Panc1 (cell line): ENCODE data around the gene ZBED1.

Experiments used
- TCF7L2 ChIP-seq: IDR thresholded peaks from 2 replicates; pipeline ENCODE4 v1.6.1; 2011; ENCODE audit warnings: mild to moderate bottlenecking, low read depth, low read length, inconsistent platforms
- TF ChIP-seq, protein P1 (sequence below): fragments of 450-650 bp; IDR thresholded peaks from 2 replicates; pipeline ENCODE4 v1.5.1; 2017; ENCODE audit warnings: mild to moderate bottlenecking

DNA sequence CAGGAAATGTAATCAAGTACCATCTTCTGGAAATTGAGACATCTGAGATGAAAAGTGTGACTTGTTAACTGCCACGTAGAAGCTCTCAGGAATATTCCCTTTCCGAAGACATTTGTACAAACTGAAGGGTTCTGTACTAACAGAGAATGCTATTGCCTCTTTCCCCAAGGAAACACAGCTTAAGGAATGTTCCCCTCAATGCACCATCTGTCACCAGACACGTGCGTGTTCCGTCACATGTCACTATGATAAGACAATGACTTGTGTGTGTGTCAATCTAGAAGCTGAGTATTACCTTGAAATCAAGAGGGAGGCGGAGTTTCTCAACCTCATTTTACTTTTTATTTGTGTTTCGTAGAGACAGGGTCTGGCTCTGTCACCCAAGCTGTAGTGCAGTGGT lies 58.1 kb downstream of the ZBED1 start:
- TF ChIP-seq, protein P1, sequence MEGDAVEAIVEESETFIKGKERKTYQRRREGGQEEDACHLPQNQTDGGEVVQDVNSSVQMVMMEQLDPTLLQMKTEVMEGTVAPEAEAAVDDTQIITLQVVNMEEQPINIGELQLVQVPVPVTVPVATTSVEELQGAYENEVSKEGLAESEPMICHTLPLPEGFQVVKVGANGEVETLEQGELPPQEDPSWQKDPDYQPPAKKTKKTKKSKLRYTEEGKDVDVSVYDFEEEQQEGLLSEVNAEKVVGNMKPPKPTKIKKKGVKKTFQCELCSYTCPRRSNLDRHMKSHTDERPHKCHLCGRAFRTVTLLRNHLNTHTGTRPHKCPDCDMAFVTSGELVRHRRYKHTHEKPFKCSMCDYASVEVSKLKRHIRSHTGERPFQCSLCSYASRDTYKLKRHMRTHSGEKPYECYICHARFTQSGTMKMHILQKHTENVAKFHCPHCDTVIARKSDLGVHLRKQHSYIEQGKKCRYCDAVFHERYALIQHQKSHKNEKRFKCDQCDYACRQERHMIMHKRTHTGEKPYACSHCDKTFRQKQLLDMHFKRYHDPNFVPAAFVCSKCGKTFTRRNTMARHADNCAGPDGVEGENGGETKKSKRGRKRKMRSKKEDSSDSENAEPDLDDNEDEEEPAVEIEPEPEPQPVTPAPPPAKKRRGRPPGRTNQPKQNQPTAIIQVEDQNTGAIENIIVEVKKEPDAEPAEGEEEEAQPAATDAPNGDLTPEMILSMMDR = no peak
- TF ChIP-seq TCF7L2 = no peak
